NCI-H524 (cell line): ENCODE results near the gene ASMTL.
"Not testable (repeated sequence)": the region's sequence is repeated elsewhere in the genome, so short reads cannot be mapped to it uniquely, and the experiment has no call there.

Experiments used
- DNase-seq, 2 experiments: peaks; one replicate each; lab custom pipeline; 2025; lab: John Stamatoyannopoulos, UW

Gene ASMTL, protein sequence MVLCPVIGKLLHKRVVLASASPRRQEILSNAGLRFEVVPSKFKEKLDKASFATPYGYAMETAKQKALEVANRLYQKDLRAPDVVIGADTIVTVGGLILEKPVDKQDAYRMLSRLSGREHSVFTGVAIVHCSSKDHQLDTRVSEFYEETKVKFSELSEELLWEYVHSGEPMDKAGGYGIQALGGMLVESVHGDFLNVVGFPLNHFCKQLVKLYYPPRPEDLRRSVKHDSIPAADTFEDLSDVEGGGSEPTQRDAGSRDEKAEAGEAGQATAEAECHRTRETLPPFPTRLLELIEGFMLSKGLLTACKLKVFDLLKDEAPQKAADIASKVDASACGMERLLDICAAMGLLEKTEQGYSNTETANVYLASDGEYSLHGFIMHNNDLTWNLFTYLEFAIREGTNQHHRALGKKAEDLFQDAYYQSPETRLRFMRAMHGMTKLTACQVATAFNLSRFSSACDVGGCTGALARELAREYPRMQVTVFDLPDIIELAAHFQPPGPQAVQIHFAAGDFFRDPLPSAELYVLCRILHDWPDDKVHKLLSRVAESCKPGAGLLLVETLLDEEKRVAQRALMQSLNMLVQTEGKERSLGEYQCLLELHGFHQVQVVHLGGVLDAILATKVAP

DNA sequence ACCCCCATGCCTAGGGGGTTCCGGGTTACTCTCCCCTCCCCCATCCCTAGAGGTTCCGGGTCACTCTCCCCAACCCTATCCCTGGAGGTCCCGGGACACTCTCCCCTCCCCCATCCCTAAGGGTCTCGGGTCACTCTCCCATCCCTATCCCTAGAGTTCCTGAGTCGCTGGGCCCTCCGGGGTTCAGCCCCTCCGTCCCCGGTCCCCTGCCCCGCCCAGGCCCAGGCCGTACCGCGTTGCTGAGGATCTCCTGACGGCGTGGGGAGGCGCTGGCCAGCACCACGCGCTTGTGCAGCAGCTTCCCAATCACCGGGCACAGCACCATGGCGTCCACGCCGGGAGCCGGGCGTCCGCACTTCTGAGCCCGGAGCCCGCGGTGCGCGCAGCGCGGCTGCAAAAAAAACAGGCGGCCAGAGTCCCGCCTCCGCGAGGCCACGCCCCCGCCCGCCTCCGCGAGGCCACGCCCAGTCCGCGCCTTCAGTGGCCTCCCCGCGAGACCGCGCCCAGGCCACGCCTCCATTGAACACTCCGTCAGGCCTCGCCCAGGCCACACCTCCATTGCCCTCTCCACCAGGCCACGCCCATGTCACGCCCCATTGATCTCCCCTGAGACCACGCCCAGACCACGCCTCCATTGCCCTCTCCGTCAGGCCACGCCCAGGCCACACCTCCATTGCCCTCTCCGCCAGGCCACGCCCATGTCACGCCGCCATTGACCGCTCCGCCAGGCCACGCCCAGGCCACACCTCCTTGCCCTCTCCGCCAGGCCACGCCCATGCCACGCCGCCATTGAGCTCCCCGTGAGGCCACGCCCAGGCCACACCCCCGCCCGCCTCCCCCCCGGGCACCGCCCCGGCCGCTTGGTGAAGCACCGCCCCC, at the start of gene ASMTL:
Gene ASMTL (minus strand): TSS at position 394 of the 879 bp plus-strand sequence. CDS start 69 bp downstream, at position 325.
- no peak for DNase-seq

DNA sequence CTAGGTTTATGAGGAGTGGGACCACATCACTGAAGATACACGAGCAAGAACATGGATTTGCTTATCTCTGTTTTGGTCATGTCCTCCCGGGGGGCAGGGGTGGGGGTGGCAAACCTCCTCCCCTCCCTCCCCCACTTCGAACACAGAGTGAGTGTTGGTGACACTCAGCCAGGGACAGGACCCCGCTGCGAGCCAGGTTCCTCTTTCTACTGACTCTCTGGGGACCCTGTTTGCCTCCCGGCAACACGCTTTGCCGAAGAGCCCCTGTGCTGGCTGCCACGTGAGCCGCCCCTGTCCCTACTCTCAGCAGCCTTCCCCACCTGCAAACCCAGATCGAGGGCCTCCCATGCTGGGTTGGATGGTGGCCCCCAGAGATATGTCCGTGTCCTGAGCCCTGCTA, 49.5 kb upstream of the ASMTL start:
- DNase-seq: no peak

DNA sequence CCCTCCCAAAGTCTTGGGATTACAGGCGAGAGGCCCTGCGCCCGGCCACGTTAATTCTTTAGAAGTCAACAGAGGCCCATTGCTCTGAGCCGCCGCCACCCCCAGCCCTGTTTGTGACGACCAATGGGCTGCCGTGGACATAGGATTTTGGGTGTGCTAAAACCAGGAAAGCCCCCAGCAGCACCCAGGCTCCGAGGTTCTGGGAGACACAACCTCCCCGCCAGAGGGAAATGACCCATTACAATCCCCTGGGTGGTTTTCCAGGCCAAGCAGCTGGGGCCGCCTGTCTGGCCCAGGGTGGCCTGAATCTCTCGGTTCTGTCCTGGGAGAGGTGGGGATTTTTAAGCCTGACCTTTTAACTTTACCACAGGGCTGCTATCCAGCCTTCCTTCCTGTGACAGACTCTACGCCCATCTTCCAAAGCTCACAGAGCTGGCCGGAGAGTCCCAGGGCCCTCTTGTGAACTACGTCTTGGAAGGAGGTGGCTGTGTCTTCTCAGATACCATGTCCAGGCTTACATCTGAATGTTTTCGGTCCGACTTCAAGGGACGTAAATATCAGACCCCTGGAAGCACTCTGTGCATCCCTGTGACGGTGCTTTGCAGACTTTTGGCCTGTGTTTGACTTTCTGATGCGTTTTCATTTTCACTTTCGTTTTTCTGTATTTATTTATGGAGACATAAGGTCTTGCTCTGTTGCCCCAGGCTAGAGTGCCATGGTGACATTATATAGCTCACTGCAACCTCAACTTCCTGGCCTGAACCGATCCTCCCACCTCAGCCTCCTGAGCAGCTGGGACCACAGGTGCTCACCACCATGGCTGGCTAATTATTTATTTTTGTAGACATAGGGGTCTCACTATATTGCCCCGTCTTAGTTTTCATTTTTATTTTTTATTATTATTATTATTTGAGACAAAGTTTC, 48.3 kb upstream of the ASMTL start:
- no peak for DNase-seq

DNA sequence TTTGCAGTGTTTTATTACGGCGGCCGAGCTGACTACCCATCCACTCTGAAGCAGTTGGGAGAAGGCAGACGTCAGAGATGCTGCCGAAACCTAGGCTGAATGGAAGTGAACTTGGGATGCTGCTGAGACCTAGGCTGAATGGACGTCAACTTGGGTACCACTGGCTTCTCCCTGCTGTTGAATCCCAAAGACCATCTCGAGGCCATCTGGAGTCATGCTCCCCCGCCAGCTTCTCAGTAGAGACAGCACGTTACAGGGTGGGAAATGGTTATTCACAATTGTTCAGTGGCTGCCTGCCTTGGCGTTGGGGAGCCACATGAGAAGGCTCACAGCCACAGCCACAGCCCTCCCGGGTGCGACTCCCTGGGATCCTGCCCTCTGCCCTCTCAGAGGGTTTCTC, 43.4 kb upstream of the ASMTL start:
- no peak for DNase-seq

- DNase-seq: no peak
These were observed 41.3 kb upstream of the ASMTL start for GRCh38 chrX:1493877-1494510.

DNA sequence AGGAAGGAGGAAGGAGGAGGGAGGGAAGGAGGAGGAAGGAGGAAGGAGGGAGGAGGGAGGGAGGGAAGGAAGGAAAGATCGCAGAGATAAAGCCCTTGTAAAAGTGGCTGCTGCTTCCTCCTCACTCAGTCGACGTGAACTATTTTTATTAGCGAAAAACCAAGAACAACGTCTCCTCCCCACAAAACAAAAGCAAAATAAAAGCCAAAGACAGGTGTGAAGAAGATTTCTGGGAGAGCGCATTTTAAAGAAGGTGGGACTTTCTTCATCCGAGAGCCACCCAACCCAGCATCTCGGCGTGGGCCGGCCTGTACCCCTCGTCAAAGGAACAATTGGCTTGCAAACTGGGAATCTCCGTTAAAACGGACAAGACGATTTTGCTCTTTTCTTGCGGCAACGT, 40.7 kb upstream of the ASMTL start:
- DNase-seq: no peak

DNA sequence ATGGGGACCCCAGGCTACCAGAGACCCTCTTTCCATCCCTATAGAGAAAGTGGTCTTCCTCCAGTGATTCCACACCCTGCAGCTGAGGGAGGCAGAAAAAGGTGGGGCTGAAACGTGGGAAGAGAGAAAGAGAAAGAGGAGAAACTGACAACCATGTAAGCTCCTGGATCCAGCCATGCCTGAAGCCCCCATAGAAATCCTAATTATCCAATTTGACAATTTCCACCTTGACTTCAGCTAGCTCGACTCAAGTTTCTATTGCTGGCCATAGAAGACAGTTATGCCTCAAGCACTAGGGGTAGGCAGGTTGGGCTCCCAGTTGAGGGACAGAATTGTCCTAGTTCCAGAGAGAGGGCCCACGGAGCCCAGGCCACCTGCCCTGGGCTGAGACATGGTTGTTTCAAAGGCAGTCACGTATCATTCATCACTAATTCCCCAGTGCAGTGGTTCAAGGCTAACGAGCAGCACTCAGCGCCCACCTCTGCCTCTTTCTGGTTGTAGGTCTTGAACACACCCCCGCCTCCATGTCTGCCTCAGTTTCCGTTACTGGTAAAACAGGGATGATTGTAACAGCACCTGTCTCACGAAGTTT, 39.8 kb upstream of the ASMTL start:
- DNase-seq: no peak

- DNase-seq: no peak
These were observed 39.2 kb upstream of the ASMTL start for GRCh38 chrX:1491851-1492349.

DNA sequence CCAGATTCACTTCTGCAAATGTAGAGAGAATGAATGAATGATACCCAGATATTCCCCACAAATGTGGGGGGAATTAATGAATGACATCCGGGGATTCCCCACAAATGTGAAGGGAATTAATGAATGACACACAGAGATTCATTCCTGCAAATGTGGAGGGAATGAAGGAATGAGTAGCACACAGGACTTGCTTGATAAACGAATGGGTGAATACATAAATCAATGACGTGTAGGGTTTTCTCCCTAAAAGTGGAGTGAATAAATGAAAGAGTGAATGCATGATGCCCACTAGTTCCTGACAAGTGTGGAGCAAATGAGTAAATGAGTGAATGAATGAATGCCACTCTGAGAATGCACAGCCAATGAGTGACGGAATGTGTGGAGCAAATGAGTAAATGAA, 38.5 kb upstream of the ASMTL start:
- DNase-seq: not testable (repeated sequence)

- DNase-seq: not testable (repeated sequence)
These were observed 38.0 kb upstream of the ASMTL start for GRCh38 chrX:1490723-1491122.

- DNase-seq: not testable (repeated sequence)
These were observed 36.6 kb upstream of the ASMTL start for GRCh38 chrX:1489354-1489753.

- no peak for DNase-seq
These were observed 36.0 kb upstream of the ASMTL start for GRCh38 chrX:1488745-1489144.

DNA sequence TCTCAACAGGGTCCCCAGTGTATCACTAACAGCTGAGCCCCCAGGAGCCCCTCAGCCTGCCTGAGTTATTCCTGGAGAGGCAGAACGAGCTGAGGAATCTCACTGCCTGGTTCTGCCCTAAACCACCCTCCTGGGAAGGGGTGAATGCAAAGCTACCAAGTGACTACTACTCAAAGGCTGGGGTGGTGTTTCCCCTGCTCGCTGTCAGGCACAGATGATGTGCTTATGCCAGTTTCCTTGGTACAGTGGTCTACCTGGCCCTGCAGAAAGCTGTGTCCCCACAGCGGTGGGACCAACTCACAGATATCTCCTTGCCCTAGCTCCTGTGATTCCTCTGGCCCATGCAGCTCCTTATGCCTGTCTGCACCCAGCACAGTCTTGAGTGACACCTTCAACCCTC, 35.4 kb upstream of the ASMTL start:
- no peak for DNase-seq

DNA sequence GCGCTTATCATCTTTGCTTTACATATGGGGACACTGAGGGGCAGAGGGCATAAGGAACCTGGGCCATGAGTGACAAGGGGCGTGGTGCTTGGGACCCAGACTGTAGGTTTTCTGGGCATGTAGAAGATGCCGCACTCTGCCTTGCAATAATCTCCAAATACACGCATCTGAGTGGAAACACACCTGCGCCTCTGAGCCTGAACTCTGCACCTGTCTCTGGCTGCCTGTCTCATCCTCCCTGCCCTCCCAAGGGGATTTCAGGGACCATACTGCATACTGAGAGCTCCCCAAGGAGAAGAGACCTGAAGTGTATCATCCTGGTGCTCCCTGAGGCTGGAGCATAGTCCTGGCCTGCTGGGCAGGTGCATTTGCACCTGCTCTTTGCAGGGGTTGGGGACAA, 34.7 kb upstream of the ASMTL start:
- DNase-seq: no peak

GRCh38 chrX:1486749-1487361, 34.1 kb upstream of the ASMTL start:
- no peak for DNase-seq

GRCh38 chrX:1486177-1486576, 33.5 kb upstream of the ASMTL start:
- DNase-seq: no peak

- no peak for DNase-seq
These were observed 32.3 kb upstream of the ASMTL start for GRCh38 chrX:1485033-1485432.

DNA sequence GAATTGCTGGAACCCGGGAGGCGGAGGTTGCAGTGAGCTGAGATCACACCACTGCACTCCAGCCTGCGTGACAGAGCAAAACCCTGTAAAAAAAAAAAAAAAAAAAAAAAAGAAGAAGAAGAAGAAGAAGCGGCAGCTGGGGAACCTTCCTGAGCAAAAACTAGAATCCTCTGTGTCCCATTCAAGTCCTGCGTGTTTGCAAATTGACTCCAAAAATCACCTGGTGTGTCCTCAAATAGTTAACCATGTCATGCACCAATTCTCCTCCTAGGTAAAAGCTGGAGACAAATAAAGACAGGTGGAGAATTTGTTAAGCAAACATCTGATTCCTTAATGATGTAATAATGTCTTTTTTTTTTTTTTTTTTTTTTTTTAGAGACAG, 31.9 kb upstream of the ASMTL start:
- no peak for DNase-seq

GRCh38 chrX:1483843-1484637, 31.3 kb upstream of the ASMTL start:
- no peak for DNase-seq
